ENCODE results near the gene HMOX2. TPM values are rescaled to one million over a fixed set of nuclear protein-coding genes. Genes with fewer than 3 reads are reported as not detected.

HMOX2 gene
- total RNA-seq, 1 donor from 2014 or later = 39.6 TPM

DNA sequence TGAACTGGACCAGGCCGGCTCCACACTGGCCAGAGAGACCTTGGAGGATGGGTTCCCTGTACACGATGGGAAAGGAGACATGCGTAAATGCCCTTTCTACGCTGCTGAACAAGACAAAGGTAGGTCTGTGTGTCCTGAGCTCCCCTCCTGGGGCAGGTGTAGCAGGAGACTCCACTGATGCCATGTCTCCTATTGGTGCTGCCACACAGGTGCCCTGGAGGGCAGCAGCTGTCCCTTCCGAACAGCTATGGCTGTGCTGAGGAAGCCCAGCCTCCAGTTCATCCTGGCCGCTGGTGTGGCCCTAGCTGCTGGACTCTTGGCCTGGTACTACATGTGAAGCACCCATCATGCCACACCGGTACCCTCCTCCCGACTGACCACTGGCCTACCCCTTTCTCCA lies 33.2 kb downstream of the HMOX2 start:
- Mint-ChIP-seq H3K27ac (ENCODE audit: unreplicated experiment) (no peak overlapping the region), H3K4me1 (no peaks in the 10 kb centered on the region), H3K36me3 (ENCODE audit: low read depth) (no peaks in the 10 kb centered on the region), H3K9me3 (no peaks in the 10 kb centered on the region), H3K4me3 (no peak overlapping the region), H3K27me3 (ENCODE audit: low read depth) (no peaks in the 10 kb centered on the region)
- no peak for DNase-seq (ENCODE audit: low read depth, low spot score)
- TF ChIP-seq, protein P1, sequence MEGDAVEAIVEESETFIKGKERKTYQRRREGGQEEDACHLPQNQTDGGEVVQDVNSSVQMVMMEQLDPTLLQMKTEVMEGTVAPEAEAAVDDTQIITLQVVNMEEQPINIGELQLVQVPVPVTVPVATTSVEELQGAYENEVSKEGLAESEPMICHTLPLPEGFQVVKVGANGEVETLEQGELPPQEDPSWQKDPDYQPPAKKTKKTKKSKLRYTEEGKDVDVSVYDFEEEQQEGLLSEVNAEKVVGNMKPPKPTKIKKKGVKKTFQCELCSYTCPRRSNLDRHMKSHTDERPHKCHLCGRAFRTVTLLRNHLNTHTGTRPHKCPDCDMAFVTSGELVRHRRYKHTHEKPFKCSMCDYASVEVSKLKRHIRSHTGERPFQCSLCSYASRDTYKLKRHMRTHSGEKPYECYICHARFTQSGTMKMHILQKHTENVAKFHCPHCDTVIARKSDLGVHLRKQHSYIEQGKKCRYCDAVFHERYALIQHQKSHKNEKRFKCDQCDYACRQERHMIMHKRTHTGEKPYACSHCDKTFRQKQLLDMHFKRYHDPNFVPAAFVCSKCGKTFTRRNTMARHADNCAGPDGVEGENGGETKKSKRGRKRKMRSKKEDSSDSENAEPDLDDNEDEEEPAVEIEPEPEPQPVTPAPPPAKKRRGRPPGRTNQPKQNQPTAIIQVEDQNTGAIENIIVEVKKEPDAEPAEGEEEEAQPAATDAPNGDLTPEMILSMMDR (conservative IDR thresholded peaks at IDR 0.05) = no peak

DNA sequence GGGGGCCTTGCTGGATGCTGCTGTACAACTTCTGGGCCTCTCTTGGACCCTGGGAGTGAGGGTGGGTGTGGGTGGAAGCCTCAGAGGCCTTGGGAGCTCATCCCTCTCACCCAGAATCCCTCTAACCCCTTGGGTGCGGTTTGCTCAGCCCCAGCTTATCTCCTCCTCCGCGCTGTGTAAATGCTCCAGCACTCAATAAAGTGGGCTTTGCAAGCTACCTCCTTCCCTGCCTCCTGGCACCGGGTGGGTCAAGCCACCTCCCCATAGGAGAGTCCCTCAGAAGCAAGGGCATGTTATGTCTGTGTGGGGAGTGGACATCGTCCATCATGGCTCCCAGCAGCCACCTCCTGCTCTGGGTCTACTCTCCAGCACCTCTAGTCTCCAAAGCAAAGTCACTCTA lies 33.9 kb downstream of the HMOX2 start:
- H3K9me3 Mint-ChIP-seq = no peaks in the 10 kb centered on the region
- TF ChIP-seq, protein P1 (conservative IDR thresholded peaks at IDR 0.05) = no peak
- peak overlapping the region; percentile 71 for H3K27ac Mint-ChIP-seq (ENCODE audit: unreplicated experiment)
- no peaks in the 10 kb centered on the region for H3K4me1 Mint-ChIP-seq
- DNase-seq (ENCODE audit: low read depth, low spot score) = no peak
- H3K27me3 Mint-ChIP-seq (ENCODE audit: low read depth) = no peaks in the 10 kb centered on the region
- no peaks in the 10 kb centered on the region for H3K36me3 Mint-ChIP-seq (ENCODE audit: low read depth)
- H3K4me3 Mint-ChIP-seq = no peak overlapping the region

DNA sequence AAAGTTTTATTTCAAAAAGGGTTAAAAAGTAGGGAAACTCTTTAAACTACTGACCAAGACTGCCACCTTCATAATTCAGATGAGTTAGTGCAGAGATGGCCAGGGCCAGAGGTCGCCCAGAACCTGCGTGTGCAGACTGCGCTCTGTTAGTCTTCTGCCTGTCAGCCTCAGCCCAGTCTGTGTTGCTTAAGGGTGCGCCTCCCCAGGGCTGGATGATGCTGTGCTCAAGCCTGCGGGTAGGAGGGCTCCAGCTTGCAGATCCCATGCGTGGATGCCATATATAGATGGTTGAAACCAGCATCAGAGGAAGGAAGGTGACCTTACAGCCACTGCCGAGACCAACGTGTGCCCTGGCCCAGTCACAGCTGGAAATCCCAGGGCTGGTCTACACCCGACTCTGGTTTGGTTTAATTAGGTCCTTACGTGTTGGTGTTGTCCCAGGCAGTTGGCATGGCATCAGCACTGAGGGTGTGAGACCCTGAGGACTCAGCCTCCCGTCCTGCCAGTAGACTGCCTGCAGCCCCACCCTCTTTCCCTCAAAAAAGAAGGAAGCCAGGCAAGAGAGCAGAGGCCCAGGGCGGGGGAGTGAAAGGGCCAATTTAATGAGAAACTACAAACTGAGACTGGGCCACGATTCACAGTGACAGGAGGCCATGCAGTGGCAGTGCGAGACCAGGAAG lies 34.7 kb downstream of the HMOX2 start:
- Mint-ChIP-seq H3K4me3 (no peak overlapping the region), H3K4me1 (no peaks in the 10 kb centered on the region), H3K27me3 (ENCODE audit: low read depth) (no peaks in the 10 kb centered on the region), H3K9me3 (no peaks in the 10 kb centered on the region), H3K36me3 (ENCODE audit: low read depth) (no peaks in the 10 kb centered on the region), H3K27ac (ENCODE audit: unreplicated experiment) (no peak overlapping the region)
- no peak for DNase-seq (ENCODE audit: low read depth, low spot score)
- TF ChIP-seq, protein P1 (conservative IDR thresholded peaks at IDR 0.05) = no peak

DNA sequence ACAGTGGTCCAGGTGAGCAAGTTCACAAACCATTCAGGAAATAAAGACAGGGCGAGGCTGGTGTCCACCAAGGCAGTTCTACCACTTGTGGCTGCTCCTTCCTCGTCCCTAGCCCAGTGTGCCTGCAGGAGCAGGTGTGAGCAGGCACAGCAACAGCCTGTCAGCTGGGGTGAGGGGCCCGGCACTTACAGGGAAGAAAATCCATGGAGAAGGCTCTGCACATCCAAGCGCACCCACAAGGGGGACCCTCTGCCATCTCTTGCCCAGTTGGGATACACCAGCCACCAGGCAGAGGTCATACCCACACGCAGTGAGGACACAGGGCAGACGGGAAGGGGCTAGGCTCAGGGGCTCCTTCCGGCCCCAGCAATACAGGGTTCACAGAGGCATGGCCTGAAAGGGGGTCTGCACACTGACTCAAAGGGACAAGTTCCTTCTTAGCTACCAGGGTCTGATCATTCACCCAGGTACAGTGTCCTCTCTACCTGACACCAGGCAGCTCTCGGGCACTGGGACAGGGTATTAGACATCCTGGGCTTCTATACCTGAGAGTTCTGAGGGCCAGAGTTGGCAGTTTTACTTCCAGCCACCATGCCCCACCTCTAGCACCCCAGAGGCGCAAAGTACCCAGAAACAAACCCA lies 35.4 kb downstream of the HMOX2 start:
- no peaks in the 10 kb centered on the region for H3K9me3 Mint-ChIP-seq
- no peaks in the 10 kb centered on the region for H3K36me3 Mint-ChIP-seq (ENCODE audit: low read depth)
- no peaks in the 10 kb centered on the region for H3K4me1 Mint-ChIP-seq
- H3K27ac Mint-ChIP-seq (ENCODE audit: unreplicated experiment) = no peak overlapping the region
- H3K27me3 Mint-ChIP-seq (ENCODE audit: low read depth) = no peaks in the 10 kb centered on the region
- no peak overlapping the region for H3K4me3 Mint-ChIP-seq
- TF ChIP-seq, protein P1 (conservative IDR thresholded peaks at IDR 0.05) = peak; percentile 66
- peak; percentile 63 for DNase-seq (ENCODE audit: low read depth, low spot score)

DNA sequence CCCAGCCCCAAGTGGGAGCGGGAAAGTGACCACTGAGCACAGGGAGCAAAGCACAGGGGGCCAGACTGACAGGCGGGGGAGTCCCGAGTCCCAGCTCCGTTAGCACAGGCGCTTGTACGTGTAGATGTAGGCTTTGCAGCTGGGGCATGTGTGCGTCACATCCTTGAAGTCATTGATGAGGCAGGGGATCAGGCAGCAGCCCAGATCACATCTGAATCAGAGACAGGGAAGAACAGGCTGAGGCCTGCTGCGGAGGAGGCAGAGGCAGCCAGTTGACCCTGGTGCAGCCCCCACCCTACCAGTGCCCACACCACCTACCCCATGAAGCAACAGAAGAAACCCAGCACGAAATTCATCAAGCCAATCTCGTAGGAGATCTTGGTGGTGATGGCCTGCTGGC lies 36.3 kb downstream of the HMOX2 start:
- H3K36me3 Mint-ChIP-seq (ENCODE audit: low read depth) = no peaks in the 10 kb centered on the region
- H3K27me3 Mint-ChIP-seq (ENCODE audit: low read depth) = no peaks in the 10 kb centered on the region
- TF ChIP-seq, protein P1 (conservative IDR thresholded peaks at IDR 0.05) = no peak
- H3K9me3 Mint-ChIP-seq = no peaks in the 10 kb centered on the region
- no peak for DNase-seq (ENCODE audit: low read depth, low spot score)
- peak overlapping the region; percentile 78 for H3K27ac Mint-ChIP-seq (ENCODE audit: unreplicated experiment)
- H3K4me1 Mint-ChIP-seq = no peaks in the 10 kb centered on the region
- H3K4me3 Mint-ChIP-seq = no peak overlapping the region

All from neural crest cell (in vitro differentiated cells).